HL-60 (cell line): ENCODE data around the gene PIK3CA.

Experiments used
- GABPA ChIP-seq: IDR thresholded peaks from 2 replicates; pipeline ENCODE4 v1.6.1; 2012; ENCODE audit warnings: low read depth
- POLR2AphosphoS5 ChIP-seq: IDR thresholded peaks from 2 replicates; pipeline ENCODE4 v1.6.1; 2012; ENCODE audit warnings: low read depth
- SPI1 ChIP-seq: IDR thresholded peaks from 2 replicates; pipeline ENCODE4 v1.6.1; 2012; ENCODE audit warnings: low read depth, mild to moderate bottlenecking, borderline replicate concordance
- TF ChIP-seq, protein P1 (sequence below): IDR thresholded peaks from 2 replicates; pipeline ENCODE4 v1.6.1; 2012; ENCODE audit warnings: low read depth; ENCODE audit not compliant: insufficient replicate concordance
- TF ChIP-seq, protein P2 (sequence below): IDR thresholded peaks from one replicate; pipeline ENCODE4 v1.5.1; 2011; ENCODE audit warnings: low read length, control low read depth, inconsistent platforms; ENCODE audit not compliant: insufficient read depth

DNA sequence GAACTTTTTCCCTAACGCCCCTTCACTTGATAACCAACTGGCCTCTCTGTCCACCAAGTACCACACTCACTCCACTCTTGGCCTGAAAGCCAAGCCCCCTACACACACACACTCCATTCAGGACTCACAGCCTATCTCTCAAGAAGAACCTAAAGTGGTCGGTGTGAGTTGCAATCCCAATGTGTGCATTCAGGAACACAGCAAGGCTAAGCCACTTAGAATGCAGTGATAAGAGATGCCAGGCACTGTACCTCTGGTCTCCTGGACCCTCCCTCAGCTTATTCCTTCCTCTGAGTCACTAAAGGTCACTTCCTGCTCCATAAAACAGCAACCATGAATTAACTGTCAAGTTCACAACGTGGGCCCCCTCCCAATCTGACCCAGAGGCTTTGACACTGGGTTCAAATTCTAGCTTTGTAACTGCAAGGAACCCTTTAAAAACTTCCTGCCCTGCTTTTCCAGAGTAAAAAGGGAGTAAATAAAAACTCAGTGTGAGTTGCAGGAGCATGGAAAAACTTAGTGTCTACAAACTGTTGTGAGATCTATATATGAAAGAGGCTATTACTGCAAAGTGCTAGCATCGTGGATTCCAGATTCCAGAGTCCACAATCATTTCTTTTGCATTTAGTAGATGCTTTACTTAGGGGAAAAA is 120.4 kb downstream of the PIK3CA start:
- TF ChIP-seq, protein P1, sequence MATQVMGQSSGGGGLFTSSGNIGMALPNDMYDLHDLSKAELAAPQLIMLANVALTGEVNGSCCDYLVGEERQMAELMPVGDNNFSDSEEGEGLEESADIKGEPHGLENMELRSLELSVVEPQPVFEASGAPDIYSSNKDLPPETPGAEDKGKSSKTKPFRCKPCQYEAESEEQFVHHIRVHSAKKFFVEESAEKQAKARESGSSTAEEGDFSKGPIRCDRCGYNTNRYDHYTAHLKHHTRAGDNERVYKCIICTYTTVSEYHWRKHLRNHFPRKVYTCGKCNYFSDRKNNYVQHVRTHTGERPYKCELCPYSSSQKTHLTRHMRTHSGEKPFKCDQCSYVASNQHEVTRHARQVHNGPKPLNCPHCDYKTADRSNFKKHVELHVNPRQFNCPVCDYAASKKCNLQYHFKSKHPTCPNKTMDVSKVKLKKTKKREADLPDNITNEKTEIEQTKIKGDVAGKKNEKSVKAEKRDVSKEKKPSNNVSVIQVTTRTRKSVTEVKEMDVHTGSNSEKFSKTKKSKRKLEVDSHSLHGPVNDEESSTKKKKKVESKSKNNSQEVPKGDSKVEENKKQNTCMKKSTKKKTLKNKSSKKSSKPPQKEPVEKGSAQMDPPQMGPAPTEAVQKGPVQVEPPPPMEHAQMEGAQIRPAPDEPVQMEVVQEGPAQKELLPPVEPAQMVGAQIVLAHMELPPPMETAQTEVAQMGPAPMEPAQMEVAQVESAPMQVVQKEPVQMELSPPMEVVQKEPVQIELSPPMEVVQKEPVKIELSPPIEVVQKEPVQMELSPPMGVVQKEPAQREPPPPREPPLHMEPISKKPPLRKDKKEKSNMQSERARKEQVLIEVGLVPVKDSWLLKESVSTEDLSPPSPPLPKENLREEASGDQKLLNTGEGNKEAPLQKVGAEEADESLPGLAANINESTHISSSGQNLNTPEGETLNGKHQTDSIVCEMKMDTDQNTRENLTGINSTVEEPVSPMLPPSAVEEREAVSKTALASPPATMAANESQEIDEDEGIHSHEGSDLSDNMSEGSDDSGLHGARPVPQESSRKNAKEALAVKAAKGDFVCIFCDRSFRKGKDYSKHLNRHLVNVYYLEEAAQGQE: no peak
- TF ChIP-seq, protein P2, sequence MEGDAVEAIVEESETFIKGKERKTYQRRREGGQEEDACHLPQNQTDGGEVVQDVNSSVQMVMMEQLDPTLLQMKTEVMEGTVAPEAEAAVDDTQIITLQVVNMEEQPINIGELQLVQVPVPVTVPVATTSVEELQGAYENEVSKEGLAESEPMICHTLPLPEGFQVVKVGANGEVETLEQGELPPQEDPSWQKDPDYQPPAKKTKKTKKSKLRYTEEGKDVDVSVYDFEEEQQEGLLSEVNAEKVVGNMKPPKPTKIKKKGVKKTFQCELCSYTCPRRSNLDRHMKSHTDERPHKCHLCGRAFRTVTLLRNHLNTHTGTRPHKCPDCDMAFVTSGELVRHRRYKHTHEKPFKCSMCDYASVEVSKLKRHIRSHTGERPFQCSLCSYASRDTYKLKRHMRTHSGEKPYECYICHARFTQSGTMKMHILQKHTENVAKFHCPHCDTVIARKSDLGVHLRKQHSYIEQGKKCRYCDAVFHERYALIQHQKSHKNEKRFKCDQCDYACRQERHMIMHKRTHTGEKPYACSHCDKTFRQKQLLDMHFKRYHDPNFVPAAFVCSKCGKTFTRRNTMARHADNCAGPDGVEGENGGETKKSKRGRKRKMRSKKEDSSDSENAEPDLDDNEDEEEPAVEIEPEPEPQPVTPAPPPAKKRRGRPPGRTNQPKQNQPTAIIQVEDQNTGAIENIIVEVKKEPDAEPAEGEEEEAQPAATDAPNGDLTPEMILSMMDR: no peak
- no peak for TF ChIP-seq GABPA
- no peak for TF ChIP-seq POLR2AphosphoS5
- TF ChIP-seq SPI1: no peak
